Cardiac fibroblast (primary cell): ENCODE data around the gene APOBEC2.
A peak's percentile ranks its signal among the peaks of the same experiment; 100 is the strongest.
"Not testable (repeated sequence)": the region's sequence is repeated elsewhere in the genome, so short reads cannot be mapped to it uniquely, and the experiment has no call there.

Source experiments
- DNase-seq, 2 donors: peaks; one replicate each; pipeline versions ENCODE4 v3.0.0 to v3.0.0-alpha.2; 2010; ENCODE audit warnings: low read depth in 2 of 2
- H3K4me3 ChIP-seq, 2 donors: replicated peaks in 1 of 2; 1 replicate in 1 of 2; 2 replicates in 1 of 2; pipeline ENCODE4 v1.5.1; 2011; ENCODE audit warnings: low read depth in 2 of 2, low read length in 2 of 2, mild to moderate bottlenecking in 2 of 2, moderate library complexity in 1 of 2
- TF ChIP-seq, protein P1 (sequence below): IDR thresholded peaks from one replicate; pipeline ENCODE4 v1.5.1; 2011; ENCODE audit warnings: low read depth, mild to moderate bottlenecking, low read length, inconsistent platforms

The APOBEC2 gene

DNA sequence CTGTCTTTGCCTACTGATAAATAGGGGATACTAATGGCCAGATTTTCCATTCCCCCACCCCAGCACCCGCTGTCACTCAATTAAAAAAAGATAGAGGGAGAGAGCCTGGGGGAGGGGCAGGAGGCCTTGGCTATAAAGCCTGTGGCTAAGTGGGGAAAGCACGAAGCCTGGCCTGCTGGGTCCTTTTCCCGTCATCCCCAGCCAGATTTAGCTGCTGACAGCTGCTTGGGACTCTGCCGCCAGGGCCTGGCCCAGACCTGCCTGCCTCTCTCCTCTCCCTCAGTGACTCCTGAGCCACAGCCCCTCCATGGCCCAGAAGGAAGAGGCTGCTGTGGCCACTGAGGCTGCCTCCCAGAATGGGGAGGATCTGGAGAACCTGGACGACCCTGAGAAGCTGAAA, at the start of gene APOBEC2:
APOBEC2 (plus strand) TSS at position 162 of the 400 bp plus-strand sequence; CDS start at position 308, 146 bp downstream.
- TF ChIP-seq, protein P1, sequence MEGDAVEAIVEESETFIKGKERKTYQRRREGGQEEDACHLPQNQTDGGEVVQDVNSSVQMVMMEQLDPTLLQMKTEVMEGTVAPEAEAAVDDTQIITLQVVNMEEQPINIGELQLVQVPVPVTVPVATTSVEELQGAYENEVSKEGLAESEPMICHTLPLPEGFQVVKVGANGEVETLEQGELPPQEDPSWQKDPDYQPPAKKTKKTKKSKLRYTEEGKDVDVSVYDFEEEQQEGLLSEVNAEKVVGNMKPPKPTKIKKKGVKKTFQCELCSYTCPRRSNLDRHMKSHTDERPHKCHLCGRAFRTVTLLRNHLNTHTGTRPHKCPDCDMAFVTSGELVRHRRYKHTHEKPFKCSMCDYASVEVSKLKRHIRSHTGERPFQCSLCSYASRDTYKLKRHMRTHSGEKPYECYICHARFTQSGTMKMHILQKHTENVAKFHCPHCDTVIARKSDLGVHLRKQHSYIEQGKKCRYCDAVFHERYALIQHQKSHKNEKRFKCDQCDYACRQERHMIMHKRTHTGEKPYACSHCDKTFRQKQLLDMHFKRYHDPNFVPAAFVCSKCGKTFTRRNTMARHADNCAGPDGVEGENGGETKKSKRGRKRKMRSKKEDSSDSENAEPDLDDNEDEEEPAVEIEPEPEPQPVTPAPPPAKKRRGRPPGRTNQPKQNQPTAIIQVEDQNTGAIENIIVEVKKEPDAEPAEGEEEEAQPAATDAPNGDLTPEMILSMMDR, result no peak
- H3K4me3 ChIP-seq, result no peak within 1 kb of the TSS
- no peak for DNase-seq

DNA sequence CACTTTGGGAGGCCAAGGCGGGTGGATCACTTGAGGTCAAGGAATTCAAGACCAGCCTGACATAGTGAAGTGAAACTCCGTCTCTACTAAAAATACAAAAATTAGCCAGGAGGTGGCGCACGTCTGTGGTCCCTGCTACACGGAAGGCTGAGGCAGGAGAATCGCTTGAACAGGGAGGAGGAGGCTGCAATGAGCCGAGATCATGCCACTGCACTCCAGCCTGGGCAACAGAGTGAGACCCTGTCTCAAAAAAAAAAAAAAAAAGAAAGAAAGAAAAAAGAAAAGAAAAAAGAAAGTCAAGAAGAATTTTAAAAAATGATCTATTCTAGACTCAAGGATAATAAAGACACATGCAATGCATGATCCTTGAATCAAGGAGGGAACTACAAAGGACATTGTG, 46.8 kb upstream of the APOBEC2 start:
- peak; percentile 73 to 76 for DNase-seq
- TF ChIP-seq, protein P1, result peak; percentile 46
- H3K4me3 ChIP-seq, result not testable (repeated sequence)

DNA sequence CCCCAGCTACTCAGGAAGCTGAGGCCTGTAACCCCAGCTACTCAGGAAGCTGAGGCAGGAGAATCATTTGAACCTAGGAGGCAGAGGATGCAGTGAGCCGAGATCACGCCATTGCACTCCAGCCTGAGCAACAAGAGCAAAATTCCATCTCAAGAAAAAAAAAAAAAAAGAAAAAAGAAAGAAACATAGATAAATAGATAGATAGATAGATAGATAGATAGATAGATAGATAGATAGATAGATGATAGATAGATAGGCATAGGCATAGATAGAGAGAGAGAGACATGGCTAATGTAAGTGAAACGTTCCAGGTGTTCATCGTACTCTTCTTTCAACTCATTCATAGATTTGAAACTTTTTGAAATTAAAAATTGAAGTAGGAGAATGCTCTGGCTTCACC, 46.0 kb upstream of the APOBEC2 start:
- not testable (repeated sequence) for H3K4me3 ChIP-seq, DNase-seq

DNA sequence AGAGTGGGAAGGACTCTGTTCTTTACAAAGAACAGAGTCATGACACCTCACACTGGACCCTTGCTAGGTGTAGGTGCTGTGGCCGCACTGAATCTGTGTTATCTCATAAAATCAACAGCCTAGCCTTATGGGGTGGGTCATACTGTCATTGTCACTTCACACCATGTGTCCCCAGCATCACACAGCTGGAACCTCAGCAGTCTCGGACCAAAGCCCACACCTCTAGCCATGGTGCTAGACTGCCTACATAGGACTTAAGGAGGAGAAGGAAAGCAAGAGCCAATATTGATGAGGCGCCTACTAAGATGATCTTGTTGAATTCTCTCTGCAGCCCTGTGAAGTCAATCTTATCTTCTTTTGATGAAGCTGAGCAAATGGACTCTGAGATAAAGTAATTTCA, 45.0 kb upstream of the APOBEC2 start:
- TF ChIP-seq, protein P1, result no peak

DNA sequence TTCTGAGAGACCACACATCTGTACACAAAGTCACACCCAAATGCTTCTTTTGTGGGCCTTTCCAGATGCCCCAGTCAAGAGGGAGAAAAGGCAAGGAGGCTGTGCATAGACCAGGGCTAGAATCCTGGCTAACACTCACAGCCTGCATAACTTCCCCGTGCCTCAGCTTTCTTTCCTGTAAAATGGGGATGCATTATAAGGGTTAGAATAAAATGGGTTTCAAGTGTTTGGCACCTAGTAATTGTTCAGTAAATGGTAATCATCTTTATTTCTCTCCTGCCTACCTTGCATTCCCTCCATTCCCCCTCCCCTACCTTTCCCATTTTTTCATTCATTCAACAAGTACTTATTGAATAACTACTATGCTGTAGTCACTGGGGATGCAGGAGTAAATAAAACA, 43.3 kb upstream of the APOBEC2 start:
- no peak for DNase-seq
- TF ChIP-seq, protein P1, result no peak
- H3K4me3 ChIP-seq, result no peak overlapping the region

More for the DNA sequence above, 45.0 kb upstream of the APOBEC2 start:
- H3K4me3 ChIP-seq, result no peak overlapping the region
- DNase-seq, result no peak

DNA sequence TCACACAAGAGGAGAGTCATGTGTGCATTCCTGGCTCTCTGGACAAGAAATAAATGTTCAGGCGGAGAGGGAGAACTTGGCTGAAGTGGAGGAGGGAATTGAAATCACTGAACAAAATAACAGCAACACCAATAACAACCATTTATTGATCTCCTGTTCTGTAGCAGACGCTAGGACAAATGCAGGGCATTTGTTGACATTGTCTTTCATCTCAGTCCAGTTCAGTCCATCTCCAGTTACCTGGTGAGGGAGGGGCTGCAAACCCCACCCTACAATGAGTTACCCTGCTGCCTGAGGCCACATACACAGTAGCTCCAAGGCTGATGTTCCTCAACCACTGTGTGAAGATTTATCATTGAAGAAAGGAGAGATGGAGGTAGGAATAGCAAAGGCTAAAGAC, 41.3 kb upstream of the APOBEC2 start:
- TF ChIP-seq, protein P1, result no peak
- H3K4me3 ChIP-seq, result no peak overlapping the region
- no peak for DNase-seq

DNA sequence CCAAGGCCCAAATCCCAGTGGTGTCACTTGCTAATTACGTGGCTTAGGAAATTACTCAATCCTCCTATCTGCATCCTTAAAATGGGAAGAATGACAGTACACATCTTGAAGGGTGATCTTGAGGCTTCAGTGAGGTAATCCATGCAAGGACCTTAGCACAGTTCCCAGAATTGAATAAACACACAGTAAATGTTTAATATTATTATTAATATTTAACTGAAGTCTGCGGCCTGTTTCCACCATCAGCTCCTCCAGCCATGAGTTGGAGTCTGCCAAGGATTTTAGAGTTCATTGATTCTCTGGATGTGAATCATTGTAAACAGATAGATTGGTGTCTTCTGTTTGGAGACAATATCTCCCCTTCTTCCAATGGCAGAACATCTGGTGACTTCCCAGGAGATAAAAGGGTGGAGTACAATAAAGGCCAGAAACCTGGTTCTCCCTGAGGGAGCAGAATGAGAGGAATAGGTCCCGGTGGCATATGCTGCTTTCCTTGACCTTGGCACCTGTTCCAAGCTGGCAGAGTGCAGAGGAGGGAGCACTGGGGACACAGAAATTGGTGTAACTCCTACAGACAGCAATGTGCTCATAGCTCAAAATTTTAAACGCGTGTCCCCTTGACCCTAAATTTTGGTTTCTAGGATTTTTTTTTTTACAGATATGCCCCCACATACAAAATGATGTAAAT, 39.4 kb upstream of the APOBEC2 start:
- H3K4me3 ChIP-seq, result no peak overlapping the region
- TF ChIP-seq, protein P1, result no peak
- no peak for DNase-seq
